Measurements from ENCODE around the gene IPO7.
"Not testable (repeated sequence)": the region's sequence is repeated elsewhere in the genome, so short reads cannot be mapped to it uniquely, and the experiment has no call there.

The IPO7 gene

DNA sequence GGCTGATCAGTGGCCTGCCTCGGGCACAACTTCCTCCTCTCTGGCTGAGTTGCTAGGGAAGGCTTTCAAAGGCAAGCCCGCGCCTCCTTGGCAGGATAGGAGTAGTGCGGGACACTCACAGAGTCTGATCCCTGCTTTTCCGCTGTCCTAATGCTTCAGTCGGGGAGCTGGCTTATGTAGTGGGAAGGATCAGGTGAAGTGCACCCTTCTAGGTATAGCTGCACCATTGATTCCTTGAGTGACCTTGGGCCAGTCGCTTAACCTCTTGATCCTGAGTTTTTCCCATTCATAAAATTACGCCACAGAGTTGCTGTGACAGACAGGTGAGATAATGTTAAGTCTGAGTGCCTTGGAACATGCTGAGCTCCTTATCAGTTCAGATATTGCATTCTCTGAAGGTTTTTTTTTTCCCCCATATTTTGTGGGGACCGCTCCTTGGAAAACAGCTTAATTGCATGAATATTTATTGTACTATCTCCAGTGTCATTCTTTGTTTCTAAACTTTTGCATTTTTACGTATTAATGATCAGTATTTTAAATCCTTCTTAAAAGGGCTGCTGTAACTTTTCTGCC lies 961 bp downstream of the IPO7 start:
- no peak for DNase-seq (ENCODE audit: extremely low read depth, low read depth)
- TF ChIP-seq, protein P1, sequence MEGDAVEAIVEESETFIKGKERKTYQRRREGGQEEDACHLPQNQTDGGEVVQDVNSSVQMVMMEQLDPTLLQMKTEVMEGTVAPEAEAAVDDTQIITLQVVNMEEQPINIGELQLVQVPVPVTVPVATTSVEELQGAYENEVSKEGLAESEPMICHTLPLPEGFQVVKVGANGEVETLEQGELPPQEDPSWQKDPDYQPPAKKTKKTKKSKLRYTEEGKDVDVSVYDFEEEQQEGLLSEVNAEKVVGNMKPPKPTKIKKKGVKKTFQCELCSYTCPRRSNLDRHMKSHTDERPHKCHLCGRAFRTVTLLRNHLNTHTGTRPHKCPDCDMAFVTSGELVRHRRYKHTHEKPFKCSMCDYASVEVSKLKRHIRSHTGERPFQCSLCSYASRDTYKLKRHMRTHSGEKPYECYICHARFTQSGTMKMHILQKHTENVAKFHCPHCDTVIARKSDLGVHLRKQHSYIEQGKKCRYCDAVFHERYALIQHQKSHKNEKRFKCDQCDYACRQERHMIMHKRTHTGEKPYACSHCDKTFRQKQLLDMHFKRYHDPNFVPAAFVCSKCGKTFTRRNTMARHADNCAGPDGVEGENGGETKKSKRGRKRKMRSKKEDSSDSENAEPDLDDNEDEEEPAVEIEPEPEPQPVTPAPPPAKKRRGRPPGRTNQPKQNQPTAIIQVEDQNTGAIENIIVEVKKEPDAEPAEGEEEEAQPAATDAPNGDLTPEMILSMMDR (IDR thresholded peaks at IDR 0.05; ENCODE audit: low read depth, low read length): no peak

DNA sequence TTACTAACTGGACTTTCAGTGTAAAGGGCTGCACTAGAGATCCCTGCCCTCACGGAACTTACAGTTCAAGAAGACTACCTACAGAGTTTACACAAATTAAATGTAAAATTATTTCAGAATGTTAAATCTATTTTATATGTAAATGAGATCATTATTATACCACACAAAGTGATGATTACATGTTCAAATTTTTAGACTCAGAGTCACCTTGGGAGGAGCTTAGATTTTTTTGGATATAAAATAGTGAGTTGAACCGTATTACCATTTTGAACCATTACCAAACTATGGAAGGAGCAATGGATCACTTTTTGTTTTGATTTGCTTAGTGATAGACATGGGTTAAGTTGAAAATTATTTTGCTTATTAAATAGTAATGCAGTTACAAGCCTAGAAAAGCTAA lies 1.6 kb downstream of the IPO7 start:
- DNase-seq (ENCODE audit: extremely low read depth, low read depth): no peak
- TF ChIP-seq, protein P1 (IDR thresholded peaks at IDR 0.05; ENCODE audit: low read depth, low read length): no peak

- TF ChIP-seq, protein P1 (IDR thresholded peaks at IDR 0.05; ENCODE audit: low read depth, low read length): no peak
- DNase-seq (ENCODE audit: extremely low read depth, low read depth): no peak
Measured at GRCh38 chr11:9386901-9387300, 2.4 kb downstream of the IPO7 start.

- DNase-seq (ENCODE audit: extremely low read depth, low read depth): no peak
- TF ChIP-seq, protein P1 (IDR thresholded peaks at IDR 0.05; ENCODE audit: low read depth, low read length): no peak
Measured at GRCh38 chr11:9396310-9396709, 11.9 kb downstream of the IPO7 start.

DNA sequence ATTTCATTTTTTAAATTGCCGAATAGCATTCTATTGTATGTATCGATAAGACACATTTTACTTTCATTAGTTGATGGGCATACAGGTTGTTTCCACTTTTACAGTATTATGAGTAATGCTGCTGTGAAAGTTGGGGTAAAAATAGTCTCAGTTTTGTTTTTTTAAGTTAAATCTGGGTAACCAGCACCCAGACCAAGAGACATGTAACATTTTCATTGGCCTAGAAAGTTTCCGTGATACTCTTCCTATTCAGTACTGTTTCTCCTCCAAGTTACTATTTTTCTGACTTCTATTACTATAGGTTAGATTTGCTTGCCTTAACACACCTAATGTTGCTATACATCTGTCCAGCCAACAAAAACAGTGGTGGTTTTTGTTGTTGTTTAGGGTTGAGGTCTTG lies 12.3 kb downstream of the IPO7 start:
- TF ChIP-seq, protein P1 (IDR thresholded peaks at IDR 0.05; ENCODE audit: low read depth, low read length): no peak
- DNase-seq (ENCODE audit: extremely low read depth, low read depth): no peak

GRCh38 chr11:9397746-9398680 lies 13.6 kb downstream of the IPO7 start:
- TF ChIP-seq, protein P1 (IDR thresholded peaks at IDR 0.05; ENCODE audit: low read depth, low read length): no peak
- no peak for DNase-seq (ENCODE audit: extremely low read depth, low read depth)

- DNase-seq (ENCODE audit: extremely low read depth, low read depth): no peak
- TF ChIP-seq, protein P1 (IDR thresholded peaks at IDR 0.05; ENCODE audit: low read depth, low read length): no peak
Measured at GRCh38 chr11:9399466-9399865, 15.0 kb downstream of the IPO7 start.

DNA sequence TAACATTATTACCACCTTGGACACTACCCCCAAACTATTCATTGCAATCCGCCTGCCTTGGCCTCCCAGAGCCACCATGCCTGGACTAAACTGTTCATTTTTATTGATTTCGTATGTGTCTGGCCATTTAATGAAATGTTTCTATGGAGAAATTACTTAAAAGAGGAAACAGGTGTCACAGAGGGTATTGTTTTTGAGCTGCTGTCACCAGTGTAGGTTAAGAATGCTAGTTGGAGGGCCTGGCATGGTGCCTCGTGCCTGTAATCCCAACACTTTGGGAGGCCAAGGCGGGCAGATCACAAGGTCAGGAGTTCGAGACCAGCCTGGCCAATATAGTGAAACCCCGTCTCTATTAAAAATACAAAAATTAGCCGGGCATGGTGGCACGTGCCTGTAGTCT lies 17.4 kb downstream of the IPO7 start:
- DNase-seq (ENCODE audit: extremely low read depth, low read depth): not testable (repeated sequence)
